HepG2 (cell line): ENCODE results near the gene SAMD4B. TPM values are rescaled to one million over a fixed set of nuclear protein-coding genes. Genes with fewer than 3 reads are reported as not detected.

ENCODE experiments used
- ARNT2 ChIP-seq: sonication (generic); formaldehyde crosslinking; IDR thresholded peaks from 2 replicates; pipeline ENCODE4 v1.8.0; 2022; ENCODE audit warnings: mild to moderate bottlenecking, low read depth, missing genetic modification reagents, moderate library complexity
- CCDC6 ChIP-seq: sonication (generic); formaldehyde crosslinking; IDR thresholded peaks from 2 replicates; pipeline ENCODE4 v1.8.1; 2022; ENCODE audit warnings: mild to moderate bottlenecking, missing genetic modification reagents, moderate library complexity
- CEBPG ChIP-seq: IDR thresholded peaks from 2 replicates; pipeline ENCODE4 v1.6.1; 2016
- GFI1 ChIP-seq: sonication (generic); formaldehyde crosslinking; IDR thresholded peaks from 2 replicates; pipeline ENCODE4 v1.5.0; 2020; ENCODE audit warnings: missing genetic modification reagents, mild to moderate bottlenecking, borderline replicate concordance
- NCOR1 ChIP-seq: fragments of 200-600 bp; sonication (generic); IDR thresholded peaks from 2 replicates; pipeline ENCODE4 v1.7.0; 2017; ENCODE audit warnings: antibody characterized with exemption, low read length, borderline replicate concordance
- REPIN1 ChIP-seq: sonication (generic); formaldehyde crosslinking; IDR thresholded peaks from 2 replicates; pipeline ENCODE4 v1.8.0; 2022; ENCODE audit warnings: missing genetic modification reagents, low read depth, mild to moderate bottlenecking, borderline replicate concordance
- RORA ChIP-seq: sonication (generic); formaldehyde crosslinking; IDR thresholded peaks from 2 replicates; pipeline ENCODE4 v1.5.0; 2020; ENCODE audit warnings: mild to moderate bottlenecking, missing genetic modification reagents, moderate library complexity
- SP1 ChIP-seq, 2 experiments: fragments of 450-650 bp in 1 of 2; sonication (generic) in 1 of 2; formaldehyde crosslinking in 1 of 2; IDR thresholded peaks; 2 replicates each; pipeline versions ENCODE4 v1.4.0 to v1.6.1; 2016 to 2020; ENCODE audit warnings: missing genetic modification reagents in 1 of 2
- SP140L ChIP-seq: sonication (generic); formaldehyde crosslinking; IDR thresholded peaks from 2 replicates; pipeline ENCODE4 v1.4.0; 2020; ENCODE audit warnings: missing genetic modification reagents, borderline replicate concordance
- THAP11 ChIP-seq: IDR thresholded peaks from 2 replicates; pipeline ENCODE4 v1.6.1; 2016; ENCODE audit warnings: missing biosample characterization, missing genetic modification reagents
- ZNF124 ChIP-seq: sonication (generic); formaldehyde crosslinking; IDR thresholded peaks from 2 replicates; pipeline ENCODE4 v1.4.0; 2020; ENCODE audit warnings: missing genetic modification reagents
- ZNF264 ChIP-seq: sonication (generic); formaldehyde crosslinking; IDR thresholded peaks from 2 replicates; pipeline ENCODE4 v1.4.0; 2020; ENCODE audit warnings: missing genetic modification reagents
- ZNF292 ChIP-seq: sonication (generic); formaldehyde crosslinking; IDR thresholded peaks from 2 replicates; pipeline ENCODE4 v1.8.1; 2022; ENCODE audit warnings: mild to moderate bottlenecking, low read depth, missing genetic modification reagents, borderline replicate concordance
- ZNF773 ChIP-seq: sonication (generic); formaldehyde crosslinking; IDR thresholded peaks from 2 replicates; pipeline ENCODE4 v1.4.0; 2020; ENCODE audit warnings: missing genetic modification reagents, borderline replicate concordance
- ZSCAN29 ChIP-seq: sonication (generic); formaldehyde crosslinking; conservative IDR thresholded peaks from 2 replicates; pipeline ENCODE4 v1.4.0; 2020; ENCODE audit warnings: mild to moderate bottlenecking, missing genetic modification reagents
- polyA plus RNA-seq, 8 experiments: library from polyadenylated mRNA; depleted of rRNA in 3 of 8; stranded (reverse) in 7 of 8; unstranded in 1 of 8; fragments of >200 nt; fragmentation: Illumina TruSeq in 4 of 8; extraction: Trizol in 4 of 8; gene quantifications; 2 replicates each; pipeline versions ENCODE4 v1.2.1 to v1.2.3, GENCODE V29; 2011 to 2016; ENCODE audit warnings: low read depth in 4 of 8, missing spikeins in 1 of 8, mixed read lengths in 1 of 8; ENCODE audit not compliant: insufficient read depth in 1 of 8
- total RNA-seq, 5 experiments: library from RNA; depleted of rRNA; stranded (reverse); fragments of >200 nt; fragmentation: Illumina TruSeq; extraction: Trizol; gene quantifications; 2 replicates each; pipeline ENCODE4 v1.2.3, GENCODE V29; 2016; ENCODE audit warnings: low read depth in 1 of 5
- TF ChIP-seq, protein P1 (sequence below): sonication (generic); formaldehyde crosslinking; IDR thresholded peaks from 2 replicates; pipeline ENCODE4 v1.9.0; 2022; ENCODE audit warnings: missing genetic modification reagents, mild to moderate bottlenecking, borderline replicate concordance
- TF ChIP-seq, protein P2 (sequence below): sonication (generic); formaldehyde crosslinking; IDR thresholded peaks from 2 replicates; pipeline ENCODE4 v1.4.0; 2020; ENCODE audit warnings: missing genetic modification reagents, borderline replicate concordance
- TF ChIP-seq, protein P3 (sequence below): sonication (generic); formaldehyde crosslinking; IDR thresholded peaks from 2 replicates; pipeline ENCODE4 v1.5.1; 2020; ENCODE audit warnings: mild to moderate bottlenecking, missing genetic modification reagents
- TF ChIP-seq, protein P4 (sequence below): IDR thresholded peaks from 2 replicates; pipeline ENCODE4 v1.6.1; 2016; ENCODE audit warnings: missing genetic modification reagents, missing compliant biosample characterization

SAMD4B gene
- total and polyA plus RNA-seq, 2 of the 13 experiments (the other 11 are each of a cell fraction or from before 2014, with no cell fraction given), result 26.0 to 31.8 TPM

DNA sequence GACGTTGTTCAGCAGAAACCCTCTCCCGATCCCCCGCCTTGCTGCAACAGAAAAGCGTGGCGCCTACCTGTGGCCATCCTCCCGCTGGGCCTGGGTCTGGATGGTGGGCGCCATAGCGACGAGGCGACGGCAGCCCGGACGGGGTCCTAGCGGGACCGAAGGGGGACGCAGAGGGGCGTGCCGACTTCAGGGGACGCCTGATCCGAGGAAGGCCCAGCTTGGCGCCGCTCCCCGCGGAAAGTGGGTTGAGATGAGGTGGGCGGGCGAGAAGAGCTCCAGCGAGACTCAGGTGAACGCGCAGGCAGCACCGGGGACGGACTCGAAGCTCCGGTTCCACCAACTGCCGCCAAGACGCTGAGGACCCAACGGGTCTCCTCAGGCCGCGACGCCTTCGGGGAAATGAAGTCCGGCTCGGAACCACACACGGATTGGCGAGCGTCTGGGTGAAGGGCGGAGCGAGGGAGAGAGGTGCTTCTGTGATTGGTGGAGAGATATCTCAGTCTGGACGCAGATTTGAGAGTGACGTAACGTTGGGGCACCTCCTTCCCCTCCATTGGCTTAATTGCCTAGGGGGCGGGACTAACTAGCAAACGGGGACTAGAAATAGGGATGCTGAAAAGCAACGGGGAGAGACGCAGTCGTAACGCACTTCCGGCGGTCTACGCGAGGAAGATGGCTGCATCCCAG lies 48.7 kb downstream of the SAMD4B start, which contains the start of the genes MED29 and PAF1 (continued):
- TF ChIP-seq, protein P1, sequence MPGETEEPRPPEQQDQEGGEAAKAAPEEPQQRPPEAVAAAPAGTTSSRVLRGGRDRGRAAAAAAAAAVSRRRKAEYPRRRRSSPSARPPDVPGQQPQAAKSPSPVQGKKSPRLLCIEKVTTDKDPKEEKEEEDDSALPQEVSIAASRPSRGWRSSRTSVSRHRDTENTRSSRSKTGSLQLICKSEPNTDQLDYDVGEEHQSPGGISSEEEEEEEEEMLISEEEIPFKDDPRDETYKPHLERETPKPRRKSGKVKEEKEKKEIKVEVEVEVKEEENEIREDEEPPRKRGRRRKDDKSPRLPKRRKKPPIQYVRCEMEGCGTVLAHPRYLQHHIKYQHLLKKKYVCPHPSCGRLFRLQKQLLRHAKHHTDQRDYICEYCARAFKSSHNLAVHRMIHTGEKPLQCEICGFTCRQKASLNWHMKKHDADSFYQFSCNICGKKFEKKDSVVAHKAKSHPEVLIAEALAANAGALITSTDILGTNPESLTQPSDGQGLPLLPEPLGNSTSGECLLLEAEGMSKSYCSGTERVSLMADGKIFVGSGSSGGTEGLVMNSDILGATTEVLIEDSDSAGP (CRISPR knock-in tag), result peak; percentile 91
- TF ChIP-seq THAP11 (CRISPR knock-in tag) (peak; percentile 98), SP1 (IDR thresholded peaks at IDR 0.05) (no peak), SP1 (CRISPR knock-in tag; IDR thresholded peaks at IDR 0.05) (peak; percentile 70), ZNF773 (CRISPR knock-in tag) (no peak), REPIN1 (CRISPR knock-in tag) (peak; percentile 18; the same call in 1 of the 2 replicates), NCOR1 (peak; percentile 26; the same call in 1 of the 2 replicates), ZNF264 (CRISPR knock-in tag) (peak; percentile 52; the same call in 1 of the 2 replicates), CEBPG (CRISPR knock-in tag) (peak; percentile 74), SP140L (CRISPR knock-in tag) (0 out of 2 replicates have a peak, but pooled peaks have one; percentile 21), ZNF292 (CRISPR knock-in tag) (no peak; the same call in 1 of the 2 replicates), CCDC6 (CRISPR knock-in tag) (peak; percentile 30; the same call in 1 of the 2 replicates), RORA (CRISPR knock-in tag) (no peak), GFI1 (CRISPR knock-in tag) (0 out of 2 replicates have a peak, but pooled peaks have one; percentile 17), ARNT2 (CRISPR knock-in tag) (peak; percentile 50), ZNF124 (CRISPR knock-in tag) (peak; percentile 66; the same call in 1 of the 2 replicates), ZSCAN29 (peak; percentile 82)
- TF ChIP-seq, protein P2, sequence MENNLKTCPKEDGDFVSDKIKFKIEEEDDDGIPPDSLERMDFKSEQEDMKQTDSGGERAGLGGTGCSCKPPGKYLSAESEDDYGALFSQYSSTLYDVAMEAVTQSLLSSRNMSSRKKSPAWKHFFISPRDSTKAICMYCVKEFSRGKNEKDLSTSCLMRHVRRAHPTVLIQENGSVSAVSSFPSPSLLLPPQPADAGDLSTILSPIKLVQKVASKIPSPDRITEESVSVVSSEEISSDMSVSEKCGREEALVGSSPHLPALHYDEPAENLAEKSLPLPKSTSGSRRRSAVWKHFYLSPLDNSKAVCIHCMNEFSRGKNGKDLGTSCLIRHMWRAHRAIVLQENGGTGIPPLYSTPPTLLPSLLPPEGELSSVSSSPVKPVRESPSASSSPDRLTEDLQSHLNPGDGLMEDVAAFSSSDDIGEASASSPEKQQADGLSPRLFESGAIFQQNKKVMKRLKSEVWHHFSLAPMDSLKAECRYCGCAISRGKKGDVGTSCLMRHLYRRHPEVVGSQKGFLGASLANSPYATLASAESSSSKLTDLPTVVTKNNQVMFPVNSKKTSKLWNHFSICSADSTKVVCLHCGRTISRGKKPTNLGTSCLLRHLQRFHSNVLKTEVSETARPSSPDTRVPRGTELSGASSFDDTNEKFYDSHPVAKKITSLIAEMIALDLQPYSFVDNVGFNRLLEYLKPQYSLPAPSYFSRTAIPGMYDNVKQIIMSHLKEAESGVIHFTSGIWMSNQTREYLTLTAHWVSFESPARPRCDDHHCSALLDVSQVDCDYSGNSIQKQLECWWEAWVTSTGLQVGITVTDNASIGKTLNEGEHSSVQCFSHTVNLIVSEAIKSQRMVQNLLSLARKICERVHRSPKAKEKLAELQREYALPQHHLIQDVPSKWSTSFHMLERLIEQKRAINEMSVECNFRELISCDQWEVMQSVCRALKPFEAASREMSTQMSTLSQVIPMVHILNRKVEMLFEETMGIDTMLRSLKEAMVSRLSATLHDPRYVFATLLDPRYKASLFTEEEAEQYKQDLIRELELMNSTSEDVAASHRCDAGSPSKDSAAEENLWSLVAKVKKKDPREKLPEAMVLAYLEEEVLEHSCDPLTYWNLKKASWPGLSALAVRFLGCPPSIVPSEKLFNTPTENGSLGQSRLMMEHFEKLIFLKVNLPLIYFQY (CRISPR knock-in tag), result peak; percentile 89
- TF ChIP-seq, protein P3, sequence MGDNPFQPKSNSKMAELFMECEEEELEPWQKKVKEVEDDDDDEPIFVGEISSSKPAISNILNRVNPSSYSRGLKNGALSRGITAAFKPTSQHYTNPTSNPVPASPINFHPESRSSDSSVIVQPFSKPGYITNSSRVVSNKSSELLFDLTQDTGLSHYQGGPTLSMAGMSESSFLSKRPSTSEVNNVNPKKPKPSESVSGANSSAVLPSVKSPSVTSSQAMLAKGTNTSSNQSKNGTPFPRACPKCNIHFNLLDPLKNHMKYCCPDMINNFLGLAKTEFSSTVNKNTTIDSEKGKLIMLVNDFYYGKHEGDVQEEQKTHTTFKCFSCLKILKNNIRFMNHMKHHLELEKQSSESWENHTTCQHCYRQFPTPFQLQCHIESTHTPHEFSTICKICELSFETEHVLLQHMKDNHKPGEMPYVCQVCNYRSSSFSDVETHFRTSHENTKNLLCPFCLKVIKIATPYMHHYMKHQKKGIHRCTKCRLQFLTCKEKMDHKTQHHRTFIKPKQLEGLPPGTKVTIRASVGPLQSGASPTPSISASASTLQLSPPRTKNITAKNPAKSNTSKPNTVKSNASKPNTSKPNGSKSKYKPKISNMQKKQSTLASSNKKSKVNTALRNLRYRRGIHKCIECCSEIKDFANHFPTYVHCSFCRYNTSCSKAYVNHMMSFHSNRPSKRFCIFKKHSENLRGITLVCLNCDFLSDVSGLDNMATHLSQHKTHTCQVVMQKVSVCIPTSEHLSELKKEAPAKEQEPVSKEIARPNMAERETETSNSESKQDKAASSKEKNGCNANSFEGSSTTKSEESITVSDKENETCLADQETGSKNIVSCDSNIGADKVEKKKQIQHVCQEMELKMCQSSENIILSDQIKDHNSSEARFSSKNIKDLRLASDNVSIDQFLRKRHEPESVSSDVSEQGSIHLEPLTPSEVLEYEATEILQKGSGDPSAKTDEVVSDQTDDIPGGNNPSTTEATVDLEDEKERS (CRISPR knock-in tag), result peak; percentile 0; the same call in 1 of the 2 replicates
- TF ChIP-seq, protein P4, sequence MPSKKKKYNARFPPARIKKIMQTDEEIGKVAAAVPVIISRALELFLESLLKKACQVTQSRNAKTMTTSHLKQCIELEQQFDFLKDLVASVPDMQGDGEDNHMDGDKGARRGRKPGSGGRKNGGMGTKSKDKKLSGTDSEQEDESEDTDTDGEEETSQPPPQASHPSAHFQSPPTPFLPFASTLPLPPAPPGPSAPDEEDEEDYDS (CRISPR knock-in tag), result peak; percentile 100
